NCI-H524 (cell line): ENCODE measurements around the gene LRRC8E.

Experiments used
- DNase-seq, 2 experiments: peaks; one replicate each; lab custom pipeline; 2025; lab: John Stamatoyannopoulos, UW

LRRC8E gene

DNA sequence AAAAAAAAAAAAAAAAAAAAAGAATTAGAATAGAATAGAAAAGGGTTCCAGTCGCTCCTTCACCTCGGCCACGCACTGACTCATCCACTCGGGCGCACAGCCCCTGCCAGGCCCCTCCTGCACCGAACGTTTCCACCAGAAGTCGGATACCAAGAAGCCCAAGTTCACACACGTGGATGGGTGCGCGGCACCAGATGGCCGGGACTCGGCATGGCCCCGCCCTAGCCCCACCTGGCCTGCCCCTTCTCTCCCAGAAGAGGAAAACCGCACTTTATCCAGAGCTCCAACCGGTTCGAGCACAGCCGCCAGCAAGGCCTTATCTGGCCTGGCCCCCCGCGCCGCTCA, 20.0 kb upstream of the LRRC8E start:
- DNase-seq, result peak; percentile 26 to 74

DNA sequence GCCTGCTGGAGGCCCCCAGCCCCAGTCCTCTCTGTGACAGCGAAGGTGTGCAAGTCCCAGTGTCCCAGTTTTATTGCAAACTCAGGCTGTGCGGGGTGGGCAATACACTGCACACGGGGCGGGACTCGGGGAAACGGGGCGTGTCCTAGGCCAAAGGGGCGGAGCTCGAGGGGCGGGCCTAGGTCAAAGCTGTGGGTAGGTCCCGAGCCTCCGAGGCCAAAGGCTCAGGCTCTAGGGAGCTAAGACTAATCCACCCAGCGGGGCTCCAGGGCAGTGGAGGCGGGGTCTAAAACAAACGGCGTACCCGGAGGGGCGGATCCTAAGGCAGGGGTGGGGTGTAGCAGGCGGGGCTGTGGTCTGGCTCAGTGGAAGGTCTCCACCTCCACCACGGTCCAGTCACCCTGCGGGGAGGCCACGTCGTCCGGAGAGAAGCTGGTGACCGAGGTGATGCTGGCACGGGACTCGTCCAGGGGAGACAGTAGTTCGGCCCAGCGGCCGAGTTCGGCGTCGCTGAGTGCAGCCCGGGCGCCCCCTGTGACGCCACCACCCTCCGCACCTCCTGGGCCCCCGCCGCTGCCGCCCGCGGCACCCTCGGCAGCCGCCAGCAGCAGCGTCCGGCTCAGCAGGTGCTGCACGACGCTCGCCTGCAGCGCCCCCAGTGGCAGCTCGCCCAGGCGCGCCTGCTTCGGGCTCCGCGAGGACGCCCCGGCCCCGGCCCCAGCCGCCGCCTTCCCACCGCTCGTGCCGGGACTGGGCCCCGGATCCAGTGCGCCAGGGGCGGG, 19.4 kb upstream of the LRRC8E start:
- DNase-seq, result no peak

- DNase-seq, result no peak
Measured at GRCh38 chr19:7869453-7869909, 18.8 kb upstream of the LRRC8E start.

DNA sequence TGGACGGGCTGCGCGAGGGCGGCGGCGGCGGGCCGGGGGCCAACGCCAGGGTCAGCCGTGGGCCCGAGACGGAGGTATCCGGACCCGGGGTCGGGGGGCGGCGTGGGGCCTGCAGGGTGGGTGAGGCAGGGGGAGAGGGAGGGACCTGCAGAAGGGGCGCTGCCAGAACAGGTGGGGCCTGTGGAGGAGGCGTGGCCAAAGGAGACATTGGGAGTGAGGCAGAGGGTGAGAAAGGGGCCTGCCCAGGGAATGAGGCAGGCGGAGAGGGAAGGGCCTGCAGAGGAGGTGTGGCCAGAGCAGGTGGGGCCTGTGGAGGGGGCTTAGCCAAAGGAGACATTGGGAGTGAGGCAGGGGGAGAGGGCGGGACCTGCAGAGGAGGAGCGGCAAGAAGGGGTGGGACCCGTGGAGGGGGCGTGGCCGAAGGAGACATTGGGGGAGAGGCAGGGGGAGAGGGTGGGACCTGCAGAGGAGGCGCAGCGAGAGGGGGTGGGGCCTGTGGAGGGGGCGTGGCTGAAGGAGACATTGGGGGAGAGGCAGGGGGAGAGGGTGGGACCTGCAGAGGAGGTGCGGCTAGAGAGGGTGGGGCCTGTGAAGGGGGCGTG, 18.3 kb upstream of the LRRC8E start:
- DNase-seq, result no peak

DNA sequence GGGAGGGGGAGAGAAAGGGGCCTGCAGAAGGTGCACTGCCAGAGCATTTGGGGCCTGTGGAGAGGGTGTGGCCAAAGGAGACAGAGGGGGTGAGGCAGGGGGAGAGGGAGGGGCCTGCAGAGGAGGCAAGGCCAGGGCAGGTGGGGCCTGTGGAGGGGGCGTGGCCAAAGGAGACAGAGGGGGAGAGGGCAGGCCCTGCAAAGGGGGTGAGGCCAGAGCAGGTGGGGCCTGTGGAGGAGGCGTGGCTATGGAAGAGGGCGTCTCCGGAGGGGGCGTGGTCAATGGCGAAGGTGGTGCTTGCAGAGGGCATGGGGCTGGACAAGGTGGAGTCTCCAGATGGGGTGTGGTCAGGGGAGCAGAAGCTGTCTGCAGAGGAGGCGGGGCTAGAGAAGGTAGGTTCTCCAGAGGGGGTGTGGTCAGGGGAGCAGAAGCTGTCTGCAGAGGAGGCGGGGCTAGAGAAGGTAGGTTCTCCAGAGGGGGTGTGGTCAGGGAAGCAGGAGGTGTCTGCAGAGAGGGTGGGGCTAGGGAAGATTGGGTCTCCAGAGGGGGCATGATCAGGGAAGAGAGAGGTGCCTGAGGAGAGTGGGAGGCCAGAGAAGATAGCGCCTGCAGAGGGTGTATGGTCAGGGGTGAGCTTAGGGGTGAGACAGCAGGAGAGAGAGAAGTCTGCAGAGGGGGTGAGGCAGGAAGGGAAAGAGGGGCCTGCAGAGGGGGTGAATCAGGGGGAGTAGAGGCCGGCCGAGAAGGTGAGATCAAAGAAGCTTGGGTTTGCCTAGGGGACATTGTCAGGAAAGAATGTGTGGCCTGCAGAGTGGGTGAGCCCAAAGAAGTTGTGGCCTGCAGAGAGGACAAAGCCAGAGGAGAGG, 17.5 kb upstream of the LRRC8E start:
- DNase-seq, result no peak

GRCh38 chr19:7871437-7872305, 16.6 kb upstream of the LRRC8E start:
- peak in 1 of 2 experiments; percentile 40 for DNase-seq

DNA sequence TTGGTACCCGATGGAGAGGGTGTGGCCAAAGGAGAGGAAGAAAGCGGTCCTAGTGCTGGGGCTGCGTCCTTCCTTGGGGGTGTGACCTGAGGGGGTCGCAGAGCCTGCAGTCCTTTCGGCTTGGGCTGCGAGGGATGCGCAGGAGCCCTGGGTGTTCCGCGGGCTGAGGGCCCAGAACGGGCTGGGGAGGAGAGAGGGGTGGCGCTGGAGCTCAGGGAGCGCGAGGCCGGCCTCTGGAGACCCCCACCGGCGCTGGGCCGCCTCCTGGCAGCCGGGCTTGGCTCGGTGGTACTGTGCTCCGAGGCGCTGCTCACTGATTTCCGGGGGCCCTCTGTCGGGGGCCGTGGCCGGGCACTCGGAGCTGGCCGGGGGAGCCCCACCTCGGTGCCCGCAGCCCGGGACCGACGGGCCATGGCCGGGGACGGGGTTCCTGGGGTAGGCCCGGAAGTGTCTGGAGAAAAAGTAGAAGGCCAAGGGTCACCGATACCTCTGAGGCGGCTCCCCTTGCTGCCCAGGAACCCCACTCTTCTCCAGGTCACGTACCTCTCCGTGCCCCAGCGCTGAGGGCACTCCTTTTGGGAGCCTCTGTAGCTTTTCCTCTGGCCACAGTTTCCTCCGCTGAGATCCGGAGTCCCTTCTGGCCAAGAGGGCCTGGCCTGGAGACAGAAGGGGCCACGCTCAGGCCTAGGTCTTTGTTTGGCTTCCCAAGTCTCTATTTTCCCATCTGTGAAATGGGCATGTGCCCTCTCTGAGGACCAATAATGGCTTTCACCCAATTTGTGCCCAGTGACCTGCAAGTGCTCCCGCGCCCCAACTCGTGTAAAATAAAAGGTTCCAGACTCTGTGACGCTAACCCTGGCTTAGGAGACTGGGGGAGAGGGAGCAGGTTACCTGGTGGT, 15.8 kb upstream of the LRRC8E start:
- DNase-seq, result no peak

- DNase-seq, result no peak
Measured at GRCh38 chr19:7873304-7874075, 14.8 kb upstream of the LRRC8E start.

DNA sequence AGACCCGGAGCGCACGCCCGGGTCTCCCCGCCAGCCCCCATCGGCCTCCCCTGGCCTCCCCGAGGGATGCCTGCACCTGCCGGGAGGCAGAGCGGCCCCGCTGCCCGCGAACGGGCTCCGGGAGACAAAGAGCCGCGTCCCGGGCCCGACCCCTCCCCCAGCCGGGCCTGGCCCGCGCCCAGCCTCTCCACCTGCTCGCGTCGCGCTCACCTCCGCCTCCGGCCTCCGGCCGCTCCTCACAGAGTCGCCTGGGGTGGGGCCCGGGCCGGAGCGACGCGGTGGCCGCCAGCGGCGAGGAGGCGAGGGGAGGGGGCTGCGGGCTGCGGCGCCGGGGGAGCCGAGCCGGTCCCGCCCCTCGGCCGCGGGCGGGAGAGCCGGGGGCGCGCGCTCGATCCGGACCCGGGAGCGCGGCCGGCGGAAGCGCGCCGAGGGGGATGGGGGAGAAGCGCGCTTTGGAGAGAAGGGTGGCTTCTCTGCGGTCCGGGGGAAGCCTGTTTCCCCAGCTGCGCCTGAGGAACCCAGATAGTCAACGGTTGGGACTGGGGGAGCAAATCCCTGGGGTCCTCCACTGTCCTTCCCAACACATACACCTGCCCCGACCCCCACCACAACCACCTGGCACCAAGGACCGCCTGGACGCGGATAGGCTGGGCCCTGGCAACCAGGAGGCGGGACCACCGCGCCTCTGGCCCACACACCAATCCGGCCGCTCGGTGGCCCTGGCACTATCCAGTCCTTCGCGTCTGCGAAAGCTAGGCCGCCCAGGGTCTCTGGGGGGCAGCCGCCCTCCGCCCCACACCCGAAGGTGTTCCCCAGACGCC, 14.0 kb upstream of the LRRC8E start, which contains the start of gene PRR36:
Gene PRR36, minus strand, starts transcription at position 315 of the 821 bp plus-strand sequence. CDS start 701 bp downstream, outside the sequence.
- DNase-seq, result peak; percentile 69 to 89

DNA sequence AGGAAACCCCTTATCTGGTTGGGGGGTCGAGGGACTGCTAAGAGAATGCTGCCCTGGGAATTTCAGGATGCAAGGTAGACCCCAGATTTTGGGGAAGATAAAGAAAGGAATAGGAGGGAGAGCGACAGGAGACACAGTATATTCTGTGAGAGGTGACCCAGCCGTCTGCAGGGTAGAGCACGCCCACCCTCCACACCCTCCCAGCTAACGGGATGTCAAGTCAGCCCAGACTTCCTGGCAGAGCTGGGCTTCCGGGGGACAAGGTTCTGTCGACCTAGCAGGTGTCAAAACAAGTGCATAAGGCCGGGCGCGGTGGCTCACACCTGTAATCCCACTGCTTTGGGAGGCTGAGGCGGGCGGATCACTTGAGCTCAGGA, 13.4 kb upstream of the LRRC8E start:
- no peak for DNase-seq

- DNase-seq, result no peak
Measured at GRCh38 chr19:7877249-7877836, 11.0 kb upstream of the LRRC8E start.

DNA sequence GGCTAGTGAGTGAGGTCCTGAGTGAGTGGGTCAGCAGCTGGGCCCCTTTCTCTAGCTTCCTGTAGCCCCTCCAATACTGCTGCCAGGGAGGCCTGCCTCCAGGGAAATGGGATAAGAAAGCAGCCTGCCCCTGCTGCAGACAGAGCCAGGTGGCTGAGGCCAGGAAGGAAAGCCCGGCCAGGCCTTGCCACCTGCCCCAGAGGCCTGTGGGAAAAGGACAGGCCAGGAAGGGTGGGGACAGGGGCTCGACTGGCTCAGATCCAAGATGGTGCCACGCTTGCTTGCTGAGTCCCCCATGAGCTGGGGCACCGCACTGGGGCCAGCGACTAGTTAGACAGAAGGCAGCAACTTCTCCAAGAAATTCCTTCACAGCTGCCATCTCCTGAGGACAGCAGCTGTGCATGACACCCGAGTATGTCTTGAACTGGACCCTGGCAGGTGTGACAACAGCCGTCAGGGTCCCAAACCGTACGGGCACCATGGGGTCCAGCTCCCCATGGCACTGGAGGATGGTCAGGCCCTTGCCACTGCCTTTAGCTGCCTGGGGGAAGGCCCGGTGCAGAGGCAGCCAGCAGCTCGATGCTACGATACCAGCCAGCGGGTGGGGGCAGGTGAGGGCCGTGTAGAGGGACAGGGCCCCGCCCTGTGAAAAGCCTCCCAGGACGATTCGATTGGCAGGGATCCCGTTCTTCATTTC, 9.1 kb upstream of the LRRC8E start:
- DNase-seq, result peak; percentile 74

GRCh38 chr19:7879836-7880235, 8.5 kb upstream of the LRRC8E start:
- DNase-seq, result peak; percentile 42 to 70

DNA sequence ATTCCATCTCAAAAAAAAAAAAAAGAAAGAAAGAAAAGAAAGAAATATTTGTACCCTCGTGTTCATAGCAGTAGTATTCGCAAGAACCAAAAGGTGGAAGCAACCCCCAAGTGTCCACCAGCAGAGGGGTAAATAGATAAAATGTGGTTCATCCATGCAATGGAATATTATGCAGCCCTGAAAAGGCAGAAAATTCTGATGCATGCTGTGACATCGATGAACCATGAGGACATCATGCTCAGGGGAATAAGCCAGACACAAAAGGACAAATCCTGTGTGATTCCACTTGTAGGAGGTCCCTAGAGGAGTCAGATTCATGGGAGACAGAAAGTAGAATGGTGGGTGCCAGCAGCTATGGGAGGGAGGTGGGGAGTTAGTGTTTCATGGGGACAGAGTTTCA, 6.4 kb upstream of the LRRC8E start:
- DNase-seq, result no peak

DNA sequence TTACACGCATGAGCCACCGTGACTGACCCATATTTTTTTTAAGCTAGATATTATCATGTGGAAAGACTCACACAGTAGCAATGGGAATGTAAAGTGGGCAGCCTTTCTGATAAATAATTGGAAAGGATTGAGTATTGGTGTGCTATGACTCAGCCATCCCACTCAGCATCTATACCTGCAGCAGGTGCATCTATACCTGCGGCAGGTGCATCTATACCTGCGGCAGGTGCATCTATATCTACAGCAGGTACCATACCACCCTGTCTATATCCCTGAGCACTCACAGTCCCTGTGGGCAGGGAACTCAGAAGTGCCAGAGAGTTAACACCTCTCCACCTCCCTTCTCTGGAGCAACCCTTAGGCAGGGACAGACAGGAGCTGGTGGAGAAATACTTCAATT, 5.2 kb upstream of the LRRC8E start:
- no peak for DNase-seq

GRCh38 chr19:7883796-7884570, 4.3 kb upstream of the LRRC8E start:
- no peak for DNase-seq

GRCh38 chr19:7885818-7886217, 2.5 kb upstream of the LRRC8E start:
- DNase-seq, result no peak
